Parathyroid adenoma (tissue), 2 donors: ENCODE data around the gene CNTN6.

Experiments
- H2AFZ ChIP-seq: fragments of 300-600 bp; sonication (generic); one replicate; pipeline ENCODE4 v1.7.0; 2017; ENCODE audit warnings: antibody characterized with exemption, mild to moderate bottlenecking
- H3K27ac ChIP-seq: fragments of 300-600 bp; sonication (generic); one replicate; pipeline ENCODE4 v1.7.0; 2017
- H3K27me3 ChIP-seq: fragments of 300-600 bp; sonication (generic); one replicate; pipeline ENCODE4 v1.7.0; 2017; ENCODE audit warnings: low read length; ENCODE audit not compliant: control insufficient read depth, insufficient read depth
- H3K36me3 ChIP-seq: fragments of 300-600 bp; sonication (generic); one replicate; pipeline ENCODE4 v1.7.0; 2017; ENCODE audit warnings: low read length; ENCODE audit not compliant: control insufficient read depth, insufficient read depth
- H3K4me1 ChIP-seq: fragments of 300-600 bp; sonication (generic); one replicate; pipeline ENCODE4 v1.7.0; 2017; ENCODE audit warnings: control low read depth
- H3K4me2 ChIP-seq: fragments of 300-600 bp; sonication (generic); one replicate; pipeline ENCODE4 v1.7.0; 2017; ENCODE audit warnings: low read length
- H3K4me3 ChIP-seq: fragments of 300-600 bp; sonication (generic); one replicate; pipeline ENCODE4 v1.7.0; 2017; ENCODE audit warnings: low read depth, low read length
- H3K79me2 ChIP-seq: fragments of 300-600 bp; sonication (generic); one replicate; pipeline ENCODE4 v1.7.0; 2017; ENCODE audit warnings: control low read depth
- H3K9ac ChIP-seq: fragments of 300-600 bp; sonication (generic); one replicate; pipeline ENCODE4 v1.7.0; 2017; ENCODE audit warnings: mild to moderate bottlenecking
- H3K9me3 ChIP-seq: fragments of 300-600 bp; sonication (generic); one replicate; pipeline ENCODE4 v1.7.0; 2017; ENCODE audit warnings: low read length; ENCODE audit not compliant: control insufficient read depth
- CTCF ChIP-seq: fragments of 300-600 bp; sonication (generic); IDR thresholded peaks from one replicate; pipeline ENCODE4 v1.7.0; 2017; ENCODE audit warnings: antibody characterized with exemption, mild to moderate bottlenecking
- donor health status: primary hyperparathyroidism.

CNTN6 gene

GRCh38 chr3:1288805-1289494 lies 196.1 kb downstream of the CNTN6 start:
- H3K9me3 ChIP-seq = no peaks in the 10 kb centered on the region
- H3K9ac ChIP-seq = no peak overlapping the region
- H3K4me2 ChIP-seq = no peak overlapping the region
- no peaks in the 10 kb centered on the region for H3K79me2 ChIP-seq
- H3K27ac ChIP-seq = no peak overlapping the region
- H3K4me3 ChIP-seq = no peak overlapping the region
- no peaks in the 10 kb centered on the region for H3K4me1 ChIP-seq
- no peak overlapping the region for H2AFZ ChIP-seq
- no peak for TF ChIP-seq CTCF
- no peaks in the 10 kb centered on the region for H3K36me3 ChIP-seq
- no peaks in the 10 kb centered on the region for H3K27me3 ChIP-seq

GRCh38 chr3:1292571-1293071 lies 199.8 kb downstream of the CNTN6 start:
- Histone ChIP-seq H3K79me2 (no peaks in the 10 kb centered on the region), H3K9me3 (no peaks in the 10 kb centered on the region)
- TF ChIP-seq CTCF = no peak

GRCh38 chr3:1294586-1294985 lies 201.8 kb downstream of the CNTN6 start:
- Histone ChIP-seq H3K36me3 (no peaks in the 10 kb centered on the region), H3K4me2 (no peak overlapping the region), H3K9me3 (no peaks in the 10 kb centered on the region), H3K79me2 (no peaks in the 10 kb centered on the region), H3K9ac (no peak overlapping the region), H3K27ac (no peak overlapping the region), H3K27me3 (no peaks in the 10 kb centered on the region), H3K4me1 (no peaks in the 10 kb centered on the region), H3K4me3 (no peak overlapping the region), H2AFZ (no peak overlapping the region)
- no peak for TF ChIP-seq CTCF

More at GRCh38 chr3:1292571-1293071, 199.8 kb downstream of the CNTN6 start:
- no peak overlapping the region for H3K4me2 ChIP-seq
- H3K27ac ChIP-seq = no peak overlapping the region
- H2AFZ ChIP-seq = no peak overlapping the region
- H3K4me3 ChIP-seq = no peak overlapping the region
- no peaks in the 10 kb centered on the region for H3K36me3 ChIP-seq
- no peak overlapping the region for H3K9ac ChIP-seq
- H3K27me3 ChIP-seq = no peaks in the 10 kb centered on the region
- H3K4me1 ChIP-seq = no peaks in the 10 kb centered on the region

GRCh38 chr3:1318296-1319005 lies 225.6 kb downstream of the CNTN6 start:
- H3K36me3 ChIP-seq = no peaks in the 10 kb centered on the region
- H3K27ac ChIP-seq = no peak overlapping the region
- H3K4me2 ChIP-seq = no peak overlapping the region
- H3K4me1 ChIP-seq = no peaks in the 10 kb centered on the region
- no peak overlapping the region for H2AFZ ChIP-seq
- no peak overlapping the region for H3K4me3 ChIP-seq
- TF ChIP-seq CTCF = no peak
- H3K27me3 ChIP-seq = no peaks in the 10 kb centered on the region
- H3K9me3 ChIP-seq = no peaks in the 10 kb centered on the region
- H3K9ac ChIP-seq = no peak overlapping the region
- H3K79me2 ChIP-seq = no peaks in the 10 kb centered on the region
